Activated T-helper 9 cell treated with anti-CD3 and anti-CD28 coated beads, Interleukin-2, amount 50 U/mL, for 16 hours (primary cell): ENCODE data around the gene HSFY2.
"Not testable (repeated sequence)": the region's sequence is repeated elsewhere in the genome, so short reads cannot be mapped to it uniquely, and the experiment has no call there.

Experiments
- DNase-seq: peaks from one replicate; pipeline ENCODE4 v3.0.0-alpha.2; 2020; ENCODE audit warnings: low read depth

Gene HSFY2, protein sequence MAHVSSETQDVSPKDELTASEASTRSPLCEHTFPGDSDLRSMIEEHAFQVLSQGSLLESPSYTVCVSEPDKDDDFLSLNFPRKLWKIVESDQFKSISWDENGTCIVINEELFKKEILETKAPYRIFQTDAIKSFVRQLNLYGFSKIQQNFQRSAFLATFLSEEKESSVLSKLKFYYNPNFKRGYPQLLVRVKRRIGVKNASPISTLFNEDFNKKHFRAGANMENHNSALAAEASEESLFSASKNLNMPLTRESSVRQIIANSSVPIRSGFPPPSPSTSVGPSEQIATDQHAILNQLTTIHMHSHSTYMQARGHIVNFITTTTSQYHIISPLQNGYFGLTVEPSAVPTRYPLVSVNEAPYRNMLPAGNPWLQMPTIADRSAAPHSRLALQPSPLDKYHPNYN

DNA sequence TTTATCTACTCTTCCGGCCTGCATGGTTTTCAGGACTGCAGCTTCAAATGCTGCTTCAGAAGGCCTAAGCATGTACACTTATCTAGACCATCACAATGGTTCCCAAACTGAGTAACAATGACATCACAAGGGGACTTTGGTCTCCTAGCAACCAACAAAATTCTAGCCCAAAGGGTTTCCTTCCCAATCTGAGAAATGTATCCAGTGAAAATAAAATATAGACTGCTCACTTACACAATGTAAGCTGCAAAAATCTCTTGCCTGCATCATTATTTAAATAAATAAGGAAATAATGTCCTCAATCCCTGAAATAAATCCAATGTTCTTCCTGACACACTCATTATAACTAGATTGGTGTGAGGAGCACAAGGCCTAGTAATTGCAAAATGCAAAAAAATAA is at the start of gene HSFY2:
HSFY2 (minus strand) TSS at position 101 of the 400 bp plus-strand sequence. CDS start 117 bp downstream, outside the sequence.
- DNase-seq = not testable (repeated sequence)

DNA sequence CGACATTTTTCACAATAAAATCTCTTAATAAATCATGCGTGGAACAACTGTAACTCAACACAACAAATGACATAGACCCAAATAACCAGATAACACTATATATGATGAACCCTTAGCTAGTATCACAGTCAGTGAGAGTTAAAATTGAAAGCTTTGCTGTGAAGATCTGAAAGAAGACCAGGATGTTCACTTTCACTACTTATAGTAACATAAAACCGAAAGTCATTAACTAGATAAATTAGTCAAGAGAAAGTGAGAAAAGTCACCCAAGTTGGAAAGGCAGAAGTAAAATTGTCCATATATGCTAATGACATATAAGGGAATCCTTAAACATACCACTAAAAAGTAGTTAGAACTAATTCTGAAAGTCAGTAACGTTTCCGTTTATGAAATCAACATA is 42.2 kb upstream of the HSFY2 start:
- not testable (repeated sequence) for DNase-seq

DNA sequence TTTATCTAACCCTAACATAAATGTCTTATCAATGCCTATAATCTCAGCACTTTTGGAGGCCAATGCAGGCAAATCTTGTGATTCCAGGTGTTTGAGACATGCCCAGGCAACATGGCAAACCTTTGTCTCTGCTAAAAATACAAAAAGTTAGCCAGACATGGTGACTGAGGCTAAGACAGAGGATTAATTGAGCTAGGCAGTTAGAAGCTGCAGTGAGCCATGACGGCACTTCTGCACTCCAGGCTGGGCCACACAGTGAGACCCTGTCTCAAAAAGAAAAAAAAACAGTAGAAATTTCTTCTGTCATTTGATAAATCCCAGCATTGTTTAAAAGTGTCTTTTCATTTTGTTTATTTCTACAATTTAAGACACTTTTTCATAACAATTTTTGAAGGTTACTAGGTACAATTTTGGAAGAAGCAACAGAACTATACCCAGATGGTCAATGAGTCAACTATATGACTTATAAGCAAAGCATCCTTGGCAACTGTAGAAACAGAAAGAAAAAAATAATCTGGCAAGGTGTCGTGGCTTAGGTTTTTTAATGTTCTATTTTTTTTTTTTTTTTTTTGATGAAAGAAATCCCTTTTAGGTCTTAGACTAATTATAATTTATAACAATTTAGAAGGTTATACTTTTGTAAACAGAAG is 15.3 kb upstream of the HSFY2 start:
- DNase-seq = not testable (repeated sequence)

DNA sequence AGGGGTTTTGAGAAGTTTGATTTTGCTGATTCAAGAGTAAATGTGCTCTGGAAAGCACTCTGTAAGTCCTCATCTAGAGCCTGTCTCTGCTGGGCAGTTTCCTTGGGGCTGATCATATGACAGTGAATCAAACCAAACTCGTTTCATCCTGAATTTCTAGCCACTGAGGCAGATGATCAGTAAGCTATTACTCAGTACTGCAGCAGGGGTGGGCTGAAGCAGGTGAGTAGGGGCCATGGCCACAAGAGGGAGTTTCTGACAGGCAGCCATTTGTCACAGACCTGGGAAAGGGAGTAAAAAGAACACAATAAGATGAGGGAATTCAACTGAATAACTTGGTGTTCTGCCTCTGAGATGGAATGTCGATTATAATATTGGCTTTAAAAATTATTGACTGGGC is 19.5 kb downstream of the HSFY2 start:
- not testable (repeated sequence) for DNase-seq

DNA sequence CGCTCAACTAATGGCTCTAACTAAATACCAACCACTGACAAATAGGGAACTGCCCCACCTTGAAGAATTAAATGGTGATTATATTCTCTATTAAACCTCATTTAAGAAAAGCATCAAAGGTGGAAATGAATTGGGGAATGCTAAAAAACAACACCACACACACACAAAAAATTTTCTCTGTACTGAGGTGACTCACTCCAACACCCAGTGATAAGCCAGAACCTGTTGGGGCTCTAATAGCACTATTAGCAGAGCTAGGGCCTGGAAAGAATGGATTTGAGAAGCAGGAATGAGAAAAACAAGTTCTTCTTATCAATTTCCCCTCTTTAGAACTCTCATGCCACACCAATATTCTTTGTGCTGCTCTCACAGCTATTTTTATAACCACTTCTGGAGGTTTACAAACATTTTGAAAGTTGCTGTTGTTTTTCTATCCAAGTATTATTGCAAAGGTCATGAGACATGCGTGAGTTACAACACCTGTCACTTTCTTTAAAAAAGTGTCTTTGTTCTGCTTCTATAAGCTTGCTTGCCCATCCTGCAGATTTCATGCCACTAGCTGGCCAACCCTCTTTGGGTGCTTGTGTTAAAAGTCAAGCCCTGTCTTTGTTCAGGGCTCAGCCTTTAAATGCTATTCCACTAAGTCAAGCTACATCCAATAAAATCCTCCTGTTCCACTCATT is 20.3 kb downstream of the HSFY2 start:
- not testable (repeated sequence) for DNase-seq

DNA sequence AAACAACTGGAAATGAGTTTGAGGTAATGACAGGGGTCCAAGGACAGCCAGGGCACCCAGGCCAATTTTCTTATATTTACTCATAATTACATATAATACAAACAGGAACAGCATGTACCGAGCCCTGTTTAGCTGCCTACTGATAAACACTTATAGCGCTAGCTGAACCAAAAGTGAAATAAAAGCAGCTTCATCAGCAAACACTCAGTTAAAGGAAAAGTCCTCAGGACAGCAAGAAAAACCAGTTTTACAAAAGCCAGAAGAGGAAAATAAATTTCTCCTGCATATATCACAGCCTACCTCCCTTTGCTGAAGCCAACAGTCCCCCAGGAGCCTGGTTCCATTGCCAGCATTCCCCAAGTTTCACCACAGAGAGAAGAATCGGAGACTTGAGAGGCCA is 49.8 kb downstream of the HSFY2 start:
- DNase-seq = not testable (repeated sequence)
